Adrenal gland (tissue), 12 donors: ENCODE results near the gene LRCH2. TPM values are rescaled to one million over a fixed set of nuclear protein-coding genes. Genes with fewer than 3 reads are reported as not detected.

Experiments used
- DNase-seq, 7 donors: peaks; one replicate each; pipeline ENCODE4 v3.0.0-alpha.2; 2019 to 2020
- H3K27ac ChIP-seq, 5 donors: fragments of 200-600 bp; sonication (generic) in 4 of 5; 1 replicate in 3 of 5; 2 replicates in 2 of 5; pipeline versions ENCODE4 v1.5.1 to v1.8.0; 2016 to 2020; ENCODE audit warnings: mild to moderate bottlenecking in 1 of 5
- H3K27me3 ChIP-seq: fragments of 200-600 bp; 2 replicates; pipeline ENCODE4 v1.8.0; 2021
- H3K36me3 ChIP-seq, 2 donors: fragments of 200-600 bp; replicated peaks in 1 of 2; 1 replicate in 1 of 2; 2 replicates in 1 of 2; pipeline versions ENCODE4 v1.5.1 to v1.8.0; 2018 to 2022
- H3K4me1 ChIP-seq, 2 donors: fragments of 200-600 bp; replicated peaks in 1 of 2; 1 replicate in 1 of 2; 2 replicates in 1 of 2; pipeline versions ENCODE4 v1.5.1 to v1.8.0; 2018 to 2021
- H3K4me3 ChIP-seq, 4 donors: fragments of 200-600 bp; sonication (generic) in 3 of 4; one replicate each; pipeline ENCODE4 v1.5.1; 2016 to 2018
- H3K9me3 ChIP-seq, 3 donors: fragments of 200-600 bp; sonication (generic) in 1 of 3; replicated peaks in 1 of 3; 1 replicate in 2 of 3; 2 replicates in 1 of 3; pipeline versions ENCODE4 v1.5.1 to v1.8.0; 2016 to 2021
- POLR2A ChIP-seq, 2 donors: fragments of 450-650 bp; IDR thresholded peaks; one replicate each; pipeline ENCODE4 v1.6.1; 2017; ENCODE audit warnings: antibody characterized with exemption in 2 of 2, mild to moderate bottlenecking in 2 of 2, moderate library complexity in 1 of 2
- WGBS, 4 donors: extraction: QIAGEN DNeasy Blood & Tissue Kit in 2 of 4; methylation state at CpG; one replicate each; pipeline versions ENCODE4 v1.1.5 to v1.1.7; 2013 to 2017; 5-methylcytosine and 5-hydroxymethylcytosine counted together
- intact Hi-C, 2 donors: fragments of 100-400 bp; cut with DNase I; formaldehyde crosslinking; loops; one replicate each; pipeline versions ENCODE4 v1.14.1 to v1.15.0; 2022 to 2023
- polyA plus RNA-seq, 3 donors: library from polyadenylated mRNA; stranded (reverse); fragments of 200-250 nt in 2 of 3; fragments of 350-450 nt in 1 of 3; fragmentation: Illumina TruSeq in 1 of 3; extraction: RNeasy Lipid Tissue Mini Kit (QIAGEN cat#74804) in 1 of 3; gene quantifications; one replicate each; pipeline ENCODE4 v1.2.3, GENCODE V29; 2013 to 2014
- total RNA-seq, 9 donors: library from RNA; depleted of rRNA in 4 of 9; stranded (reverse); fragments of >200 nt in 4 of 9; fragments of 120-200 nt in 1 of 9; fragmentation: NEBNext Ultra II Directional in 1 of 9; extraction: Animal tissue kit (Norgen Biotek cat#: 25700) in 1 of 9; gene quantifications; one replicate each; pipeline versions ENCODE4 v1.1.0 to v1.2.4, GENCODE V29; 2013 to 2023
- TF ChIP-seq, protein P1 (sequence below), 6 experiments: fragments of 450-650 bp in 4 of 6; fragments of 200-600 bp in 2 of 6; sonication (generic) in 1 of 6; IDR thresholded peaks; 1 replicate in 5 of 6; 2 replicates in 1 of 6; pipeline versions ENCODE4 v1.5.1 to v1.8.0; 2016 to 2021; ENCODE audit warnings: antibody characterized with exemption in 6 of 6, mild to moderate bottlenecking in 2 of 6, moderate library complexity in 1 of 6
- donor health status: healthy with polysubstance abuse.
- donor health status: Bipolar disorder and iron deficiency.
- donor health status: DM: yes; HTN: yes; CAD: no.
- donor health status: DM: no; HTN: no; CAD: no.
- donor health status: DM: no; HTN: no; CAD: no.
- donor health status: DM: yes; HTN: yes; CAD: no.

LRCH2 gene
- total and polyA plus RNA-seq, 12 donors, result 2.3 to 8.7 (median 5.9) TPM

DNA sequence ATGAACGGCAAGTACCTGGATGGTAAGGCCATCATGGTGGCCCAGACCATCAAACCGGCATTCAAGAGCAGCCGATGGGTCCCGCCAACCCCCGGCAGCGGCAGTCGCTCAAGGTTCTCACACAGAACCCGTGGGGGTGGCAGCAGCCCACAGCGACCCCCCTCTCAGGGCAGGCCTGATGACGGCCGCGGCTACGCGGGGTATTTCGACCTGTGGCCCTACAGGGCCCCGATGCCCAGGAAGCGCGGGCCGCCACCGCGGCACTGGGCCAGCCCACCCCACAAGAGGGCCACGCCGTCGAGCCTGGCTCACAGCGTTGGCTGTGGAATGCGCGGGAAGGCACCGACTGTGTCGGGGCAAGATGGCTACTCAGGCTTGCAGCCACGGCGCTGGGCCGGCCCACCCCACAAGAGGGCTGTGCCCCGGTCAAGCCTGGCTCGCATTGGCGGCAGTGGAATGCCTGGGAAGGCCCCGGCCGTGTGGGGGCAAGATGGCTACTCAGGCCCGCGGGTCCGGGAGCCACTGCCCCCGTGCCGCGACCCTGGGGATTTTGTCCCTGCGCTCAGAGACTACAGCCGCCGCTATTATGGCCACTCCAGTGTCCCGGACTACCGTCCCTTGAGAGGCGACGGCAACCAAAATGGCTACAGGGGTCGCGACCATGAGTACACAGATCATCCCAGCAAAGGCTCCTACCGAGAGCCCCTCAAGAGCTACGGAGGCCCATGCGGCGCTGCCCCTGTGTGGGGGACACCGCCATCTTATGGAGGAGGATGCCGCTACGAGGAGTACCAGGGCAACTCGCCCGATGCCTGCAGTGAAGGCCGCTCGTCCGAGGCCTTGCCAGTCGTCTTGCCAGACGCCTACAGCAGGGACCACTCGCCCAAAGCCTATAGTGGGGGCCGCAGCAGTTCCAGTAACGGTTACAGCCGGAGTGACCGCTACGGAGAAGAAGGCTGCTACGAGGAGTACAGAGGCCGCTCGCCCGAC lies 44.0 kb downstream of the LRCH2 start:
- 94 to 98% (median 95%) methylated on average over 9 to 76 of the region's 76 CpGs for WGBS, 4 donors
- no peaks in the 10 kb centered on the region for H3K4me1 ChIP-seq
- no peak for DNase-seq
- intact Hi-C loops, result no loop called here
- no peaks in the 10 kb centered on the region for H3K36me3 ChIP-seq
- H3K27me3 ChIP-seq, result no peaks in the 10 kb centered on the region
- no peak overlapping the region for H3K27ac ChIP-seq
- H3K4me3 ChIP-seq, result no peak overlapping the region
- no peaks in the 10 kb centered on the region for H3K9me3 ChIP-seq
- no peak for TF ChIP-seq POLR2A (IDR thresholded peaks at IDR 0.05)
- TF ChIP-seq, protein P1, sequence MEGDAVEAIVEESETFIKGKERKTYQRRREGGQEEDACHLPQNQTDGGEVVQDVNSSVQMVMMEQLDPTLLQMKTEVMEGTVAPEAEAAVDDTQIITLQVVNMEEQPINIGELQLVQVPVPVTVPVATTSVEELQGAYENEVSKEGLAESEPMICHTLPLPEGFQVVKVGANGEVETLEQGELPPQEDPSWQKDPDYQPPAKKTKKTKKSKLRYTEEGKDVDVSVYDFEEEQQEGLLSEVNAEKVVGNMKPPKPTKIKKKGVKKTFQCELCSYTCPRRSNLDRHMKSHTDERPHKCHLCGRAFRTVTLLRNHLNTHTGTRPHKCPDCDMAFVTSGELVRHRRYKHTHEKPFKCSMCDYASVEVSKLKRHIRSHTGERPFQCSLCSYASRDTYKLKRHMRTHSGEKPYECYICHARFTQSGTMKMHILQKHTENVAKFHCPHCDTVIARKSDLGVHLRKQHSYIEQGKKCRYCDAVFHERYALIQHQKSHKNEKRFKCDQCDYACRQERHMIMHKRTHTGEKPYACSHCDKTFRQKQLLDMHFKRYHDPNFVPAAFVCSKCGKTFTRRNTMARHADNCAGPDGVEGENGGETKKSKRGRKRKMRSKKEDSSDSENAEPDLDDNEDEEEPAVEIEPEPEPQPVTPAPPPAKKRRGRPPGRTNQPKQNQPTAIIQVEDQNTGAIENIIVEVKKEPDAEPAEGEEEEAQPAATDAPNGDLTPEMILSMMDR (IDR thresholded peaks at IDR 0.05), result no peak

- H3K9me3 ChIP-seq, result no peaks in the 10 kb centered on the region
- DNase-seq, result no peak
- no peak within 1 kb of the TSS for H3K4me3 ChIP-seq
- no peak within 1 kb of the TSS for H3K27ac ChIP-seq
- no peaks in the 10 kb centered on the region for H3K4me1 ChIP-seq
- intact Hi-C loops, result no loop called here
- no peaks in the 10 kb centered on the region for H3K36me3 ChIP-seq
- no peaks in the 10 kb centered on the region for H3K27me3 ChIP-seq
- TF ChIP-seq POLR2A (IDR thresholded peaks at IDR 0.05), result no peak
- TF ChIP-seq, protein P1 (IDR thresholded peaks at IDR 0.05), result no peak
- 90 to 98% (median 96%) methylated on average over 16 of the region's 16 CpGs for WGBS, 4 donors
Measured at GRCh38 chrX:115189110-115189509, 44.8 kb downstream of the LRCH2 start, which contains the start of gene RBMXL3. RBMXL3 (plus strand) TSS chrX:115189410; CDS start chrX:115189442, 32 bp downstream.

GRCh38 chrX:115183980-115184379 lies 49.9 kb downstream of the LRCH2 start:
- no peaks in the 10 kb centered on the region for H3K9me3 ChIP-seq
- intact Hi-C loops, result no loop called here
- WGBS, 4 donors, result 63 to 78% (median 76%) methylated on average over 2 of the region's 2 CpGs
- no peak for DNase-seq
- no peak overlapping the region for H3K27ac ChIP-seq
- H3K27me3 ChIP-seq, result no peaks in the 10 kb centered on the region
- TF ChIP-seq, protein P1 (IDR thresholded peaks at IDR 0.05), result no peak
- TF ChIP-seq POLR2A (IDR thresholded peaks at IDR 0.05), result no peak
- H3K4me1 ChIP-seq, result no peaks in the 10 kb centered on the region
- H3K4me3 ChIP-seq, result no peak overlapping the region
- H3K36me3 ChIP-seq, result no peaks in the 10 kb centered on the region

DNA sequence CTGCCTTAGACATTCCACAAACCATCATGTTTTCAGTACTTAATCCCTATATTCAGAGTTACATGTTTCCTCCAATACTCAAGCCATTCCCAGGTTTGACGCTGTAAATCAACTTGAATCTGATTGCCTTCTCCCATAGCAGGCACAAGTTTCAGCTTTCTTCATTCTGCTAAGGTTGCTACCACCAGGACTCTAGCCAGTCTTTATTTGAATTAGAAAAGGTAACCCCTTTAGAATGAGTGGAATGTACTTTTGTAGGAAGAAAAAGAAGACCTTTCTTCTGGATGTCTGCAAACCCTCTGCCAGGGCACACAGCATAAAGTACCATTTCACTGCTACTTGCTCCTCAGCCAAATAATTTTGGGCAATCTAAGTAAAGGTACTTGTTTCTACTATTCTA lies 55.4 kb downstream of the LRCH2 start:
- no peak for DNase-seq
- H3K27me3 ChIP-seq, result no peaks in the 10 kb centered on the region
- no peaks in the 10 kb centered on the region for H3K36me3 ChIP-seq
- no peaks in the 10 kb centered on the region for H3K4me1 ChIP-seq
- no peaks in the 10 kb centered on the region for H3K9me3 ChIP-seq
- TF ChIP-seq, protein P1 (IDR thresholded peaks at IDR 0.05), result no peak
- no peak for TF ChIP-seq POLR2A (IDR thresholded peaks at IDR 0.05)
- intact Hi-C loops, result no loop called here
- H3K4me3 ChIP-seq, result no peak overlapping the region
- no peak overlapping the region for H3K27ac ChIP-seq
- WGBS, 4 donors, result 61 to 91% (median 78%) methylated on average over 1 of the region's 1 CpG
